H9 (cell line): Measurements from ENCODE around the gene ZFP92. TPM values are rescaled to one million over a fixed set of nuclear protein-coding genes. Genes with fewer than 3 reads are reported as not detected.

Experiments used
- DNase-seq: peaks from one replicate; pipeline ENCODE4 v3.0.0-alpha.2; 2017
- H2AFZ ChIP-seq: one replicate; pipeline ENCODE4 v1.6.1; 2013; ENCODE audit warnings: mild to moderate bottlenecking, low read length, control low read depth, moderate library complexity
- H2AK5ac ChIP-seq: 2 replicates; pipeline ENCODE4 v1.6.1; 2013; ENCODE audit warnings: low read length, control low read depth, mixed read lengths; ENCODE audit not compliant: insufficient read length
- H2BK120ac ChIP-seq: one replicate; pipeline ENCODE4 v1.6.1; 2013; ENCODE audit warnings: low read depth, mild to moderate bottlenecking, low read length, control low read depth, inconsistent platforms; ENCODE audit not compliant: poor library complexity, severe bottlenecking
- H2BK12ac ChIP-seq: 2 replicates; pipeline ENCODE4 v1.6.1; 2013; ENCODE audit warnings: low read length, control low read depth, mixed read lengths, low read depth; ENCODE audit not compliant: insufficient read length
- H2BK15ac ChIP-seq: 2 replicates; pipeline ENCODE4 v1.6.1; 2013; ENCODE audit warnings: low read depth, low read length, control low read depth
- H2BK20ac ChIP-seq: one replicate; pipeline ENCODE4 v1.6.1; 2013; ENCODE audit warnings: low read depth, mild to moderate bottlenecking, low read length, control low read depth, inconsistent platforms; ENCODE audit not compliant: poor library complexity, severe bottlenecking
- H2BK5ac ChIP-seq: 2 replicates; pipeline ENCODE4 v1.6.1; 2013; ENCODE audit warnings: low read length, control low read depth, mixed read lengths; ENCODE audit not compliant: insufficient read length
- H3K14ac ChIP-seq: 2 replicates; pipeline ENCODE4 v1.6.1; 2013; ENCODE audit warnings: low read length, control low read depth; ENCODE audit not compliant: insufficient read depth
- H3K18ac ChIP-seq: 2 replicates; pipeline ENCODE4 v1.6.1; 2013; ENCODE audit warnings: low read depth, mild to moderate bottlenecking, mixed read lengths, low read length, control low read depth; ENCODE audit not compliant: insufficient read length
- H3K23ac ChIP-seq: 2 replicates; pipeline ENCODE4 v1.6.1; 2013; ENCODE audit warnings: low read length, control low read depth, mixed read lengths, low read depth; ENCODE audit not compliant: insufficient read length
- H3K23me2 ChIP-seq: 2 replicates; pipeline ENCODE4 v1.6.1; 2013; ENCODE audit warnings: low read depth, mild to moderate bottlenecking, mixed read lengths, low read length, control low read depth; ENCODE audit not compliant: insufficient read length, poor library complexity, severe bottlenecking
- H3K27ac ChIP-seq: 2 replicates; pipeline ENCODE4 v1.5.1; 2013; ENCODE audit warnings: low read length, control low read depth, mixed read lengths, low read depth; ENCODE audit not compliant: insufficient read length
- H3K27me3 ChIP-seq: 2 replicates; pipeline ENCODE4 v1.6.1; 2013; ENCODE audit warnings: low read length, control low read depth, inconsistent platforms; ENCODE audit not compliant: insufficient read depth
- H3K4ac ChIP-seq: 2 replicates; pipeline ENCODE4 v1.6.1; 2013; ENCODE audit warnings: low read depth, mild to moderate bottlenecking, control low read depth, inconsistent platforms, low read length, moderate library complexity
- H3K4me1 ChIP-seq: 2 replicates; pipeline ENCODE4 v1.6.1; 2013; ENCODE audit warnings: low read length, control low read depth, inconsistent platforms; ENCODE audit not compliant: insufficient read depth
- H3K4me2 ChIP-seq: 2 replicates; pipeline ENCODE4 v1.6.1; 2013; ENCODE audit warnings: low read length, control low read depth, mixed read lengths; ENCODE audit not compliant: insufficient read length, insufficient read depth
- H3K56ac ChIP-seq: 2 replicates; pipeline ENCODE4 v1.6.1; 2013; ENCODE audit warnings: low read depth, mild to moderate bottlenecking, mixed read lengths, low read length, control low read depth; ENCODE audit not compliant: insufficient read length
- H3K79me1 ChIP-seq: 2 replicates; pipeline ENCODE4 v1.6.1; 2013; ENCODE audit warnings: low read depth, mild to moderate bottlenecking, moderate library complexity, low read length, control low read depth, inconsistent platforms; ENCODE audit not compliant: insufficient read depth, poor library complexity, severe bottlenecking
- H3K79me2 ChIP-seq: 2 replicates; pipeline ENCODE4 v1.6.1; 2013; ENCODE audit warnings: low read length, control low read depth, inconsistent platforms; ENCODE audit not compliant: insufficient read depth
- H3K9ac ChIP-seq: 2 replicates; pipeline ENCODE4 v1.6.1; 2013; ENCODE audit warnings: low read length, control low read depth, mixed read lengths; ENCODE audit not compliant: insufficient read length; ENCODE audit errors: extremely low read depth
- H3K9me3 ChIP-seq: one replicate; pipeline ENCODE4 v1.6.1; 2013; ENCODE audit warnings: low read depth, low read length, inconsistent platforms; ENCODE audit not compliant: control insufficient read depth
- H3T11ph ChIP-seq: one replicate; pipeline ENCODE4 v1.6.1; 2013; ENCODE audit warnings: mild to moderate bottlenecking, low read length, control low read depth, inconsistent platforms
- H4K20me1 ChIP-seq: one replicate; pipeline ENCODE4 v1.6.1; 2013; ENCODE audit not compliant: control insufficient read depth, insufficient read length, insufficient read depth
- H4K5ac ChIP-seq: 2 replicates; pipeline ENCODE4 v1.6.1; 2013; ENCODE audit warnings: low read depth, mild to moderate bottlenecking, mixed read lengths, low read length, control low read depth; ENCODE audit not compliant: insufficient read length
- H4K8ac ChIP-seq: replicated peaks from 2 replicates; pipeline ENCODE4 v1.6.1; 2013; ENCODE audit warnings: low read length, control low read depth, mixed read lengths, low read depth; ENCODE audit not compliant: insufficient read length
- H4K91ac ChIP-seq: 2 replicates; pipeline ENCODE4 v1.6.1; 2013; ENCODE audit warnings: low read depth, mild to moderate bottlenecking, moderate library complexity, mixed read lengths, low read length, control low read depth; ENCODE audit not compliant: insufficient read length
- H3K27ac Mint-ChIP-seq, 3 experiments: 2 replicates in 2 of 3; 3 replicates in 1 of 3; pipeline ENCODE4 v1.8.0; 2020 to 2021; ENCODE audit warnings: mixed read lengths in 3 of 3, mild to moderate bottlenecking in 1 of 3, moderate library complexity in 1 of 3
- H3K27me3 Mint-ChIP-seq: 2 replicates; pipeline ENCODE4 v1.8.0; 2021; ENCODE audit warnings: low read depth, mild to moderate bottlenecking, moderate library complexity, mixed read lengths
- H3K36me3 Mint-ChIP-seq, 3 experiments: 2 replicates in 2 of 3; 3 replicates in 1 of 3; pipeline ENCODE4 v1.8.0; 2020 to 2021; ENCODE audit warnings: low read depth in 3 of 3, mixed read lengths in 3 of 3; ENCODE audit not compliant: insufficient read depth in 1 of 3
- H3K4me1 Mint-ChIP-seq, 2 experiments: 2 replicates each; pipeline ENCODE4 v1.8.0; 2020; ENCODE audit warnings: mixed read lengths in 2 of 2
- H3K4me3 Mint-ChIP-seq, 2 experiments: 2 replicates in 1 of 2; 3 replicates in 1 of 2; pipeline ENCODE4 v1.8.0; 2020 to 2021; ENCODE audit warnings: mild to moderate bottlenecking in 2 of 2, mixed read lengths in 2 of 2, moderate library complexity in 1 of 2
- H3K9me3 Mint-ChIP-seq, 2 experiments: 2 replicates in 1 of 2; 3 replicates in 1 of 2; pipeline ENCODE4 v1.8.0; 2020; ENCODE audit warnings: mild to moderate bottlenecking in 2 of 2, mixed read lengths in 2 of 2, moderate library complexity in 1 of 2
- CTCF ChIP-seq: fragments of 200-600 bp; sonication (generic); conservative IDR thresholded peaks from 3 replicates; pipeline ENCODE4 v1.8.0; 2021; ENCODE audit warnings: antibody characterized with exemption, mild to moderate bottlenecking
- WGBS: extraction: QIAGEN DNeasy Blood & Tissue Kit; methylation state at CpG from one replicate; pipeline ENCODE4 v1.1.7; 2013; ENCODE audit warnings: missing lambda C conversion rate, low lambda C conversion rate, mixed read lengths; ENCODE audit not compliant: insufficient read length; ENCODE audit errors: extremely low coverage; 5-methylcytosine and 5-hydroxymethylcytosine counted together
- total RNA-seq: library from RNA; stranded (reverse); gene quantifications from 2 replicates; pipeline ENCODE4 v1.2.1, GENCODE V29; 2021

The ZFP92 gene
- total RNA-seq, 1 experiment from 2014 or later, result 0.68 TPM

GRCh38 chrX:153442463-153442862, 31.2 kb downstream of the ZFP92 start:
- H3K9me3 ChIP-seq, result peaks cover 6% of the 10 kb centered on the region
- H3K4me3 Mint-ChIP-seq, result no peak overlapping the region
- no peak overlapping the region for H2AFZ ChIP-seq
- H2AK5ac ChIP-seq, result no peak overlapping the region
- H3K79me2 ChIP-seq, result no peaks in the 10 kb centered on the region
- H2BK120ac ChIP-seq, result no peak overlapping the region
- H3K27me3 ChIP-seq, result no peaks in the 10 kb centered on the region
- H3K56ac ChIP-seq, result no peak overlapping the region
- H4K20me1 ChIP-seq, result no peaks in the 10 kb centered on the region
- TF ChIP-seq CTCF, result no peak
- WGBS, result no CpG with 5 or more reads among the region's 5 CpGs
- no peaks in the 10 kb centered on the region for H3K4me1 Mint-ChIP-seq
- peaks cover 7% of the 10 kb centered on the region; the same call in 1 of the 2 replicates for H3K27me3 Mint-ChIP-seq
- no peak for DNase-seq
- H3K18ac ChIP-seq, result no peak overlapping the region
- H3K4me1 ChIP-seq, result no peaks in the 10 kb centered on the region
- no peak overlapping the region for H4K5ac ChIP-seq
- H3K27ac Mint-ChIP-seq, result no peak overlapping the region
- no peak overlapping the region for H3T11ph ChIP-seq
- H3K4ac ChIP-seq, result no peak overlapping the region
- no peak overlapping the region for H2BK5ac ChIP-seq
- H3K4me2 ChIP-seq, result no peak overlapping the region
- no peaks in the 10 kb centered on the region; a peak in 1 of 7 replicates for H3K36me3 Mint-ChIP-seq
- no peak overlapping the region for H3K14ac ChIP-seq
- no peak overlapping the region for H4K8ac ChIP-seq
- H3K23ac ChIP-seq, result no peak overlapping the region
- H4K91ac ChIP-seq, result no peak overlapping the region
- no peaks in the 10 kb centered on the region for H3K79me1 ChIP-seq
- H2BK15ac ChIP-seq, result no peak overlapping the region
- no peak overlapping the region for H3K9ac ChIP-seq
- no peak overlapping the region for H2BK12ac ChIP-seq
- H3K27ac ChIP-seq, result no peak overlapping the region
- no peak overlapping the region for H2BK20ac ChIP-seq
- peaks cover 46 to 69% of the 10 kb centered on the region in 2 experiments for H3K9me3 Mint-ChIP-seq
- H3K23me2 ChIP-seq, result no peaks in the 10 kb centered on the region
